IPS-NIHi7 (cell line): Measurements from ENCODE around the gene FBXO17.

Experiments used
- DNase-seq: peaks from one replicate; pipeline ENCODE4 v3.0.0; 2012; ENCODE audit warnings: mixed read lengths; ENCODE audit errors: extremely low spot score

The FBXO17 gene

DNA sequence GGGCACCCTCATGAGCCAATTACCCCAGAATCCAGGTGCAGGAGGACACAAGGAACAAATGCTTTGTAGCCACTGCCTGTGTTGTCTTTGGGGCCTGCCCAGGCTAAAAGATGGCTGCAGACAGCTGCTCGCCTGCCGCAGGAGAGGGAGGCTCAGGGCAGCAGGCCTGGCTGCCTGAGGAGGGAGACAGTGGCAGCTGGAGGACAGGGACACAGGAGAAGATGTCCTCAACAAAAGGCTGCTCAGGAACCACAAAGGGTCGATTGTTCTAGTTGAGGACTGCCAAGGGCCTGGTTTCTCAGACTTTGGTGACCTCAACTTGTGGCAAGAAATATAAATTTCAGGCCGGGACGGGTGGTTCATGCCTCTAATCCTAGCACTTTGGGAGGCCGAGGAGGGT, 83.8 kb downstream of the FBXO17 start:
- no peak for DNase-seq
